C1 segment of cervical spinal cord (tissue), 14 donors: ENCODE results near the gene SCRN3.
"Not testable (repeated sequence)": the region's sequence is repeated elsewhere in the genome, so short reads cannot be mapped to it uniquely, and the experiment has no call there.

Experiments used
- DNase-seq, 14 donors: peaks; one replicate each; lab custom pipeline; 2025; lab: John Stamatoyannopoulos, UW

The SCRN3 gene, protein sequence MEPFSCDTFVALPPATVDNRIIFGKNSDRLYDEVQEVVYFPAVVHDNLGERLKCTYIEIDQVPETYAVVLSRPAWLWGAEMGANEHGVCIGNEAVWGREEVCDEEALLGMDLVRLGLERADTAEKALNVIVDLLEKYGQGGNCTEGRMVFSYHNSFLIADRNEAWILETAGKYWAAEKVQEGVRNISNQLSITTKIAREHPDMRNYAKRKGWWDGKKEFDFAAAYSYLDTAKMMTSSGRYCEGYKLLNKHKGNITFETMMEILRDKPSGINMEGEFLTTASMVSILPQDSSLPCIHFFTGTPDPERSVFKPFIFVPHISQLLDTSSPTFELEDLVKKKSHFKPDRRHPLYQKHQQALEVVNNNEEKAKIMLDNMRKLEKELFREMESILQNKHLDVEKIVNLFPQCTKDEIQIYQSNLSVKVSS

DNA sequence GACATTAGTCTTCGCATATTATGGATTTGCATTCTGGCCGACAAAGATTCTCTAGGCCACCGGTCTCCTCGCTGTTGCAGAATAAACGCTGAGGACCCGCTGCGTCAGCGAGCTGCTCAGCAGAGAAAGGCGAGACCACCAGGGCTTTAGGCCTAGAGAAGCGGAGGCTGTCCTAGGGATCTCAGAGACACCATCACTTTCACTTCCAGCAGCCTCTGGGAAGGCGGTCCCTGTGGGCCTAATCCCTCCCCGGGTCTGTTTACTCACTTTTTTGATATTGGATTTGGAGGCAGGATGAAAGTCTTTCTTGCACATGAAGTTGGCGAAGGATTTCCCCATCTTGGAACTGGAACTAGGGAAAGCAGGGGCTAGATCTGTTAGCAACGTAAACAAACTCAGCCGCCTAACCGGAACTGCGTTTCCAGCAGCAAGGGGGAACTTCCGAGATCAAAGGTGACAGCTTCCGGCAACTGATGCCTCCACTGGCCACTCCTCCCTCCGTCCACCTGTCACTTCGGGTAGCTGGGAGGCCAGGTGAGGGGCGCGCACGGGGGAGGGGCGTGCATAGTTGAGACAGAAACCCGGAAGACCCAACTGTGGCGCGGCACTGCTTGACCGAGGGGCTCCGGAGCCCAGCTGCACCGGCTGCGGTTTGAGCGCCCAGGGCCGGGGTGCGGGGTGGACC lies at the start of gene SCRN3:
Gene SCRN3, plus strand, starts transcription at position 447 of the 685 bp plus-strand sequence. CDS start 2,554 bp downstream, outside the sequence.
- peak; percentile 2 to 86 (median 76) for DNase-seq

DNA sequence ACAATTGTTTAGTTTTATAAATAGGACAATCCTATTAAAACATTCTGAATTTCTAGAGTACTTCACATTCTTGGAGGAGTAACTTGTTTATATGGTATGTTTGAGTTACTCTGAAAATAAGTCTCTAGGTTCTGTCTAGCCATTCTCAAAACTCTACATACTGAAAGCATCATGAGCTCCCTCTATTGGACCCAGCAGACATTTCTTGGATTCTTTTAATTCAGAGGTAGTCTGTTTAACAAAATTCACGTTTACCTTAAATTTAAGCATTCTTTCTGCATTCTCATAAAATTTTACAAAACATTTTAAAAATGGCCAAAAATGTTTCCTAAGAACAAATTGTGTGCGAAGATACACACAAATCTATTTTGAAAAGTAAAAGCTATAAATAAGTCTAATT lies 45.5 kb upstream of the SCRN3 start:
- no peak for DNase-seq

DNA sequence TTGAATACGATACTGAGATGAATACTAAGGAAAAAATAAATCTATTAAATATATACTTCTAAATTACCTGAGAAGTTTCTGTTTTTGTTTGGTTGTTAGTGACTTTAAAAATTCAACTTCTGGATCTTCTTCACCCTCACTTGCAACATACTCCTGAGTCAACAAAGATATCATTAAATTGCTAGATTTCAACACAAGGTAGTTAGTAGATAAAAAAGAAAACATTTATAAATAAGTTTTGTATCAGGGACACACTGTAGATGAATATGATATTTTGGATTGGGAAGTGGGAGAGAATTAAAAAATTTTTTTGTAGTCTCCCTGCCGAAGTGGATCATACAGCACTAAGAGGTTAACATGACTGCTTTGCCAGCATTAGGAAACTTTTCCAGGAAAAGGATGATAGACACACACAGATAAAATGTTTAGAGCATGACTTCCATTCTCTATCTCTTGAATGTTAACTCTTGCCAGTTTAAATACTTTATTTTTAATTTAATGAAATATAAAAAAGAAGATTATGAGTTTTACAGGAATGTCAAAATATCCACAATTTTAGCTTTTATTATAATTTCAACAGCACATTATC lies 44.8 kb upstream of the SCRN3 start:
- DNase-seq: no peak

DNA sequence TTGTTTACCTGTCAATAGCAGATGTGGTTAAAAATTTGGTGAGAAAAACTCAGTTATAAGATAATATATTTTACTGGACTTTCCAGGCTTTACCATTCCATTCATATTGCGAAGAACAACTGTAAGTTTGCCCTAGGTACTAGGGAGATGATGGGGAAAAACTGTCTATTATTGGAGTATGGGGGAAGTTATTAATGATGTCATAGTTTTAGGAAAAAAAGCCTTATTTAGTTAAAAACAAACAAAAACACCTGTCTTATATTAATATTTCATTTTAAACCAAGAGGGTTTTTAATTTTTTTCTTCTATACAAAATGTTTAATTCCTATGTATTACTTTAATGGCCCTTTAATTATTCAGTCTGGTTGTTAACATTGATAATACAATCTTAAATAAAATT lies 42.5 kb upstream of the SCRN3 start:
- DNase-seq: no peak

DNA sequence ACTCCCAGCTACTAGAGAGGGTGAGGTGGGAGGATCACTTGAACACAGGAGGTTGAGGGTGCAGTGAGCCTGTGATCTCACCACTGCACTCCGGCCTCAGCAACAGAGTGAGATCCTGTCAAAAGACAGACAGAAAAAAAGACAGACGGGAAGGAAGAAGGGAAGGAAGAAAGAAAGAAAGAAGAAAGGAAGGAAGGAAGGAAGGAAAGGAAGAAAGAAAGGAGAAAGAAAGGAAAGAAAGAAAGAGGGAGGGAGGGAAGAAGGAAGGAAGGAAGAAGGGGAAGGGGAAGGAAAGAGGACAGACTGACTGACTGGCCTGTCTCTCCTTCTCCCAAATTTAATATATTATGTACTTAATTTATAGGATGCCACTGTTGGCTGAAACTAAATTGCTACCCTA lies 39.2 kb upstream of the SCRN3 start:
- no peak for DNase-seq

DNA sequence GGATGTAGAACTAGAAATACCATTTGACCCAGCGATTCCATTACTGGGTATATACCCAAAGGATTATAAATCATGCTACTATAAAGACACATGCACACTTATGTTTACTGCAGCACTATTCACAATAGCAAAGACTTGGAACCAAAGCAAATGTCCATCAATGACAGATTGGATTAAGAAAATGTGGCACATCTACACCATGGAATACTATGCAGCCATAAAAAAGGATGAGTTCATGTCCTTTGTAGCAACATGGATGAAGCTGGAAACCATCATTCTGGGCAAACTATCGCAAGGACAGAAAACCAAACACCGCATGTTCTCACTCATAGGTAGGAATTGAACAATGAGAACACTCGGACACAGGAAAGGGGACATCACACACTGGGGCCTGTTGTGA lies 35.9 kb upstream of the SCRN3 start:
- DNase-seq: not testable (repeated sequence)

DNA sequence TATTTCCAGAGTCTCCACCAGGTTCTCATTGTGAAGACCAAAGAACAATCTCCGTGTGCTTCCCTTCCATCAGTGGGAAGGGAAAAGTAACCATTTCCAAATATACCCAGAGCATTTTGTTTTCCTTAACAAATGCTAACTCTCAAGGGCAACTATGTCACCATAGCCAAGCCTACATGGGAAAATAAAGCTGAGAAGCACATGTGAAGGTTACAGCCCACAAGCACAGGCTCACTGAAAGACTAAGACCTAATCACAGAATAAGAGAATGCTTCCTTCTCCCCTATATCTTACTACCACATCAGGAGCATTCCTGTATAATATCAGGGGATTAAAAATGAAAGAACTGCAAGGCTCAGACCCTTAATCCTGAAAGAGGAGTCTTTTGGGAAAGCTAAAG lies 32.6 kb upstream of the SCRN3 start:
- DNase-seq: no peak

DNA sequence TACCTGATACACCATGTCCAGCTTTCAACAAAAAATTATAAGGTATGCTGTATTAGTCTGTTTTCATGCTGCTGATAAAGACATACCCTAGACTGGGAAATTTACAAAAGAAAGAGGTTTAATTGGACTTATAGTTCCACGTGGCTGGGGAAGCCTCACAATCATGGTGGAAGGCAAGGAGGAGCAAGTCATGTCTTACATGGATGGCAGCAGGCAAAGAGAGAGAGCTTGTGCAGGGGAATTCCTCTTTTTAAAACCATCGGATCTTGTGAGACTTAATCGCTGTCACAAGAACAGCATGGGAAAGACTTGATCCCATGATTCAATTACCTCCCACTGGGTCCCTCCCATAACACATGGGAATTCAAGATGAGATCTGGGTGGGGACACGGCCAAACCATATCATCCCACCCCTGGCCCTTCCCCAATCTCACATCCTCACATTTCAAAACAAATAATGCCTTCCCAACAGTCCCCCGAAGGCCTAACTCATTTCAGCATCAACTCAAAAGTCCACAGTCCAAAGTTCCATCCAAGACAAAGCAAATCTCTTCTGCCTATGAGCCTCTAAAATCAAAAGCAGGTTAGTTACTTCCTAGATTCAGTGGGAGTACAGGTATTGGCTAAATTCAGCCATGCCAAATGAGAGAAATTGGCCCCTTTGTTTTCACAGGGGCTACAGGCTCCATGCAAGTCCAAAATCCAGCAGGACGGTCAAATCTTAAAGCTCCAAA lies 31.9 kb upstream of the SCRN3 start:
- not testable (repeated sequence) for DNase-seq

DNA sequence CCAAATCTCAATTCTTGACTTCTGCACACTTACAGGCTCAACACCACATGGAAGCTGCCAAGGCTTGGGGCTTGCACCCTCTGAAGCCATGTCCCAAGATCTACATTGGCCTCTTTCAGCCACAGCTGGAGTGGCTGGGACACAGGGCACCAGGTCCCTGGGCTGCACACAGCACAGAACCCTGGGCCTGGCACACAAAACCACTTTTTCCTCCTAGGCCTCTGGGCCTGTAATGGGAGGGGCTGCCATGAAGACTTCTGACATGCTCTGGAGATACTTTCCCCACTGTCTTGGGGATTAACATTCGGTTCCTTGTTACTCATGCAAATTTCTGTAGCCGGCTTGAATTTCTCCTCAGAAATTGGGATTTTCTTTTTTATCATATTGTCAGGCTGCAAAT lies 30.9 kb upstream of the SCRN3 start:
- DNase-seq: no peak

DNA sequence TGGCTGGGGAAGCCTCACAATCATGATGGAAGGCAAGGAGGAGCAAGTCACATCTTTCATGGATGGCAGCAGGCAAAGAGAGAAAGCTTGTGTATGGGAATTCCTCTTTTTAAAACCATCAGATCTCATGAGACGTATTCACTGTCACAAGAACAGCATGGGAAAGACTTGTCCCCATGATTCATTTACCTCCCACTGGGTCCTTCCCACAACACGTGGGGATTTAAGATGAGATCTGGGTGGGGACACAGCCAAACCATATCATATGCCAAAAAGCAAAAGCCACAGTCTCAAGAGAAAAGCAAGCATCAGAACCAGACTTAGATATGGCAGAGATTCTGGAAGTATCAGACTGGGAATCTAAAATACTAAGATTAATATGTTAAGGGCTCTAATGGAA lies 30.0 kb upstream of the SCRN3 start:
- no peak for DNase-seq

DNA sequence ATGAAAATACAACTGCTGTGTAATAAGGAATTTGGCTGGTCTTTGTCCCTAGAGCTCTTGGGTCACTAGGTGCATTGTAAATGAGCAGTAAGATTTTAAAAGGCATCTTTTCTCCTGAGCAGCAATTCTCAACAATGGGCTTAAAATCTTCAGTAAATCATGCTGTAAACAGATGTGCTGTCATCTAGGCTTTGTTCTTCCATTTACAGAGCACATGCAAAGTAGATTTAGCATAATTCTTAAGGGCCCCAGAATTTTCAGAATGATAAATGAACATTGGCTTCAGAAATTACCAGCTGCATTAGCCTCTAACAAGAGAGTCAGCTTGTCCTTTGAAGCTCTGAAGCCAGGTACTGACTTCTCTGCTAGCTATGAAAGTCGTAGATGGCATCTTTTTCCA lies 26.8 kb upstream of the SCRN3 start:
- no peak for DNase-seq

DNA sequence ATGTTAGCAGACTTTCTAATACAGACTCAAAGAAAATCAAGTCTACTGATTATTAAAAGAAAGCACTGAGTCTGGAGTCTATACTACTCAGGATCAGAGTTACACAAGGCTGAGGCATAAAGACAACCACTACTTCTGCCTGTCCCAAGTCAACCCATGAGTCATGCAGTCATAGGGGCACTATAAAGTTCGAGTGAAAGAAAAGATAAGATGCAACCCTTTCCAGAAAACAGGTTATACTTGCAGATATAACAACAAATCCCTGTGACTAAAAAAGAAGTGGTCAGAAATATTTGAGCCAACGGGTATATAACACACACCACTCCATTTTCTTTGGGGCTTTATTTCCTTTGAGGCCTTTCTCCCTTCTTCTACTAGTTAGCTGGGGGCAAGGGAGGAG lies 18.6 kb upstream of the SCRN3 start:
- DNase-seq: no peak

DNA sequence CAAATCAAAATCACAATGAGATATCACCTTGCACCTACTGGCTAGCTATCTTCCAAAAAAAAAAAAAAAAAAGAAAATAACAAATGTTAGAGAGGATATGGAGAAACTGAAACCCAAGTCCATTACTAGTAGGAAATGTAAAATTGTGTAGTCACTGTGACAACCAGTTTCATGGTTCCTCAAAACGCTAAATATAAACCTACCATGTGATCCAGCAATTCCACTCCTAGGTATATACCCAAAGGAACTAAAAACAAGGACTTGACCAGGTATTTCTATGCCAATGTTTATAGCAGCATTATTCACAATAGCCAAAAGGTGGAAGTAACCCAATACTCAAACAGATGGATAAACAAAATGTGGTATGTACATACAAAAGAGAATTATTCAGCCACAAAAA lies 11.7 kb upstream of the SCRN3 start:
- DNase-seq: no peak

DNA sequence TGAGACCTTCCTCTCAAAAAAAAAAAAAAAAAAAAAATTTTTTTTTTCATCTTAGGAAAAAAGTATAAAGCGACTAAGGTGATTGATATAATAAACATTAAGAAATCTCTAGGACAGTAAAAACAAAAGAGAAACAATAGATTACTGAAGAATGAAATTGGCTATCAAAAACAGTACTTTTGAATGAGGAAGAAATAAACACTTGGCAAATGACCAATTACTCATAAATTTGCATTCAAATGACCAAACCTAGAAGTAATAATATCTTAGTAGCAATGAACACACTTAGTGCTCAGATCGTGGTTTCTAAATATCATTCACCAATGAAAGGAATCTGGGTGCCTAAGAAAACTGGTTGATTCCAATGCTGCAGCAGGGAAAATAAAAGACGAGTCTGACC lies 10.3 kb upstream of the SCRN3 start:
- DNase-seq: no peak

DNA sequence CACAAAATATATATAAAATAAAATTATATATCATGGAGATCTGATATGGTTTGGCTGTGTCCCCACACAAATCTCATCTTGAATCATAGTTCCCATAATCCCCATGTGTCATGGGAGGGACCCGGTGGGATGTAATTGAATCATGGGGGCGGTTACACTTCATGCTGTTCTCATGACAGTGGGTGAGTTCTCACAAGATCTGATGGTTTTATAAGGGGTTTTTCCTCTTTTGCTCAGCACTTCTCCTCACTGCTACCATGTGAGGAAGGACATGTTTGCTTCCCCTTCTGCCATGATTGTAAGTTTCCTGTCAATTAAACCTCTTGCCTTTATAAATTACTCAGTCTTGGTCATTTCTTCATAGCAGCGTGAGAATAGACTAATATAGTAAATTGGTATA lies 6.8 kb upstream of the SCRN3 start:
- DNase-seq: not testable (repeated sequence)

DNA sequence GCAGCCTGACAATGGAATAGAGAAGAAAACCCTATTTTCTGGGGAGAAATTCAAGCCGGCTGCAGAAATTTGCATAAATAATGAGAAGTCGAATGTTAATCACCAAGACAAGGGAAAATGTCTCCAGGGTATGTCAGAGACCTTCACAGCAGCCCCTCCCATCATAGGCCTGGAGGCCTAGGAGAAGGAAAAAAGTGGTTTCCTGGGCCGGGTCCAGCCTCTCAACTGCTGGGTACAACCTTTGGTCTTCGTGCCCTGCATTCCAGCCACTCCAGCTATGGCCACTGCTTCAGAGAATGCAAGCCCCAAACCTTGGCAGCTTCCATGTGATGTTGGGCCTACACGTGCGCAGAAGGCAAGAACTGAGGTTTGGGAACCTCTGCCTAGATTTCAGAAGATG lies 6.0 kb upstream of the SCRN3 start:
- DNase-seq: no peak

DNA sequence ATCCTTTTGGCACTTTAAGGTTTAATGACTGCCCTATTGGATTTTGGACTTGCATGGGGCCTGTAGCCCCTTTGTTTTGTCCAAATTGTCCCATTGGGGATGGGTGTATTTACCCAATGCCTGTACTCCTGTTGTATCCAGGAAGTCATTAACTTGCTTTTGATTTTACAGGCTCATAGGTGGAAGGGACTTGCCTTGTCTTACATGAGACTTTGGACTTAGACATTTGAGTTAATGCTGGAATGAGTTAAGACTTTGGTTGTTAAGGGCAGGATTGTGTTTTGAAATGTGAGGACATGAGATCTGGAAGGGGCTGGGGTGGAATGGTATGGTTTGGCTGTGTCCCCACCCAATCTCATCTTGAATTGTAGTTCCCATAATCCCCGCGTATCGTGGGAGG lies 5.2 kb upstream of the SCRN3 start:
- DNase-seq: not testable (repeated sequence)

DNA sequence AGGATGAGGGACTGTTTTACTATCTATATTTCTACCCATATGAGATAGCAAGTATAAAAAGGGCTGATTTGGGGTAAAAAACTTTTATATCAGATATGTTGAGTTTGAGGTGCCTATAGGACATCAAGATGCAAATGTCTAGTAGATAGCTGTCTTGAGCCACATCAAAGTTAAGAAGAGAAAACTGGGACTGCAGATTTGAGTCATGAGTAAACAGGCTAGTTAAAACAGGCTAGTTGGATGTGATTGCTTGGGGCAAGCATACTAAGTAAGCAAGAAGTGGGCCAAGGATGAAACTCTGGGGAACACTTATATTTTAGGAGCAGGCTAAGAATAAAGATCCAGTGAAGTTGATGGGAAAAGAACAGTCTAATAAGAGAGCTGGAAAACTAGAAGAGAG lies 2.8 kb upstream of the SCRN3 start:
- DNase-seq: no peak

DNA sequence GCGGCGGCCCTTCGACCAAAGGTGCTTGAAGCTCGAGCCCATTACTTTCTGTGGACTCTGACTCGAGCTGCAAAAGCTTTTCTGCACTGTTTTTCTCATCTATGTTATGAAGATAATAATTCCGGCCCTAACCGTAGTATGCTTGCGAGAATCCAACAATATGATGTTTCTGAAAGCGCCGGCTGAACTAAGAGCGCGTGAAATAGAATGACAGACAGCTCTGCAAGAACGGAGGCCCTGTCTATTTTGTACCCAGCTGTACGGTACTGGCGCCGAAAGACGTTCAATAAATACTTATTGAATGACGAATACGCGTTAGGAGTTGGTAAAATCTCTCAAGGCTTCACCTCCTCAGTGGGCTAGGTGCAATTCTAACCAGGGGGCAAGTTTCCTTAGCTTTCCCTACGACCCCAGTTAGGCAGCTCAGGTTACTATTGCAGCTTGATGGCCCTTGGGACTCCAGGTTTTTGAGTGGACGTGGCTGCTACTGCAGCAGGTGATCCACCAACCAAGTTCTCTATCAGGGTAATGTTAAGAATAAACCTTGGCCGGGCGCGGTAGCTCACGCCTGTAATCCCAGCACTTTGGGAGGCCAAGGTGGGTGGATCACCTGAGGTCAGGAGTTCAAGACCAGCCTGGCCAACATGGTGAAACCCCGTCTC lies 570 bp downstream of the SCRN3 start:
- DNase-seq: peak in 1 of 14 donors; percentile 49

DNA sequence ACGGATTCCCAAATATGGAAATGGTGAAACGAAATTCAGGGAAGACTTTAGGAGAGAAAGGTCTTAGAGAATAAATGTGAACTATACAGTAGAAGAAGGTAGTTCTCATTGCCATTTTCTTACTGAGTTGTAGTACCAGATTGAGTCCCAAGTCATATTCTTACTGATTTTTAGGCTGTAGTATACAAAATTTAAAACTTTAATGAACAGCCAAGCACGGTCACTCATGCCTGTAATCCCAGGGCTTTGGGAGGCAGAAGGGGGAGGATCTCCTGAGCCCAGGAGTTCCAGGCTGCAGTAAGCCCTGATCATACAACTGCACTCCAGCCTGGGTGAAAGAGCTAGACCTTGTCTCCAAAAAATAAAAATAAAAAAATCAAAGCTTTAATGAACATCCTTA lies 2.2 kb downstream of the SCRN3 start:
- no peak for DNase-seq

DNA sequence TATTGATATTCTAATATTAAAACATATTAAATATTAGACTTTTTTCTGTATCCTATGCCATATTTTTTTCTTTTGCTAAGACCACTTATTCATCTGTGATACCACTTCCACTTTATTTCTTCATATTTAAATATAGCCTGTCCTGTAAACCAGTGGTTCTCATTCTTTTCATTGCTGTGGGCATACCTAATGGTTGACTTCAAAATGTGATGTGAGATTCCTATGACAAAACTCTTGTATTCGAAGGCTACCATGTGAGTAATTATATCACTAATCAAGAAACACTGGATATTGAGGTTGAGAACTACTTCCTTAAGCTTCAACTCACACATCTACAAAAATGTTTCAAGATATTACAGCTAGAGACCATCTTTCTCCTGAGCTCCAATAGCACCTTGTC lies 3.6 kb downstream of the SCRN3 start:
- DNase-seq: no peak

DNA sequence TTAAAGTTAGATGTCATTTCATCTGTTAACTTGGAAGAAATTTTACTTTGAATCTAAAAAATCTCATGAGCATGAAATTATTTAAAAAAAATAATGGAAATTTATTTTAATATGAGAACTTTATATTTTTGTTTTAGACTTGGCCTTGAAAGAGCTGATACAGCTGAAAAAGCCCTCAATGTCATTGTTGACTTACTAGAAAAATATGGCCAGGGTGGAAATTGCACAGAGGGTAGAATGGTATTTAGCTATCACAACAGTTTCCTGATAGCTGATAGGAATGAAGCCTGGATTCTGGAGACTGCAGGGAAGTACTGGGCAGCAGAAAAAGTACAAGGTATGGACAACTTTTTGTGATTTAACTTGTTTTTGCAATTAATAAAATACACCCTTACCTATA lies 5.3 kb downstream of the SCRN3 start:
- DNase-seq: no peak
